GM18526 (cell line): ENCODE measurements around the gene LRRK1.

ENCODE experiments used
- POLR2A ChIP-seq: IDR thresholded peaks from 3 replicates; pipeline ENCODE4 v1.6.1; 2011; ENCODE audit not compliant: insufficient read length; ENCODE audit errors: extremely low read depth

Gene LRRK1

GRCh38 chr15:101108461-101108775 is 189.3 kb downstream of the LRRK1 start:
- TF ChIP-seq POLR2A: no peak

GRCh38 chr15:101108791-101109190 is 189.6 kb downstream of the LRRK1 start:
- TF ChIP-seq POLR2A: no peak

- TF ChIP-seq POLR2A: no peak
These were observed 191.8 kb downstream of the LRRK1 start for GRCh38 chr15:101110681-101111569.

- TF ChIP-seq POLR2A: no peak
These were observed 192.6 kb downstream of the LRRK1 start for GRCh38 chr15:101111570-101112262.

GRCh38 chr15:101112336-101113113 is 193.4 kb downstream of the LRRK1 start:
- no peak for TF ChIP-seq POLR2A

- no peak for TF ChIP-seq POLR2A
These were observed 194.2 kb downstream of the LRRK1 start for GRCh38 chr15:101113114-101114005.

- TF ChIP-seq POLR2A: no peak
These were observed 195.0 kb downstream of the LRRK1 start for GRCh38 chr15:101114166-101114565.

GRCh38 chr15:101114610-101115009 is 195.5 kb downstream of the LRRK1 start:
- TF ChIP-seq POLR2A: no peak

GRCh38 chr15:101115393-101115785 is 196.2 kb downstream of the LRRK1 start:
- no peak for TF ChIP-seq POLR2A

- TF ChIP-seq POLR2A: no peak
These were observed 196.9 kb downstream of the LRRK1 start for GRCh38 chr15:101115786-101116680.

- TF ChIP-seq POLR2A: no peak
These were observed 197.5 kb downstream of the LRRK1 start for GRCh38 chr15:101116681-101116976.

GRCh38 chr15:101118116-101118515 is 199.0 kb downstream of the LRRK1 start:
- TF ChIP-seq POLR2A: no peak

GRCh38 chr15:101118615-101119014 is 199.5 kb downstream of the LRRK1 start:
- no peak for TF ChIP-seq POLR2A

GRCh38 chr15:101119181-101119580 is 200.0 kb downstream of the LRRK1 start:
- no peak for TF ChIP-seq POLR2A
